HepG2 (cell line): ENCODE measurements around the gene MRPL34. TPM values are rescaled to one million over a fixed set of nuclear protein-coding genes. Genes with fewer than 3 reads are reported as not detected.

Experiments used
- ATAD3A ChIP-seq: sonication (generic); formaldehyde crosslinking; IDR thresholded peaks from 2 replicates; pipeline ENCODE4 v1.4.0; 2020; ENCODE audit warnings: missing genetic modification reagents
- CBX1 ChIP-seq: IDR thresholded peaks from one replicate; pipeline ENCODE4 v1.6.1; 2016; ENCODE audit warnings: antibody characterized with exemption, low read depth
- HES4 ChIP-seq: sonication (generic); formaldehyde crosslinking; IDR thresholded peaks from 2 replicates; pipeline ENCODE4 v1.9.0; 2021; ENCODE audit warnings: mild to moderate bottlenecking, missing genetic modification reagents, borderline replicate concordance
- MZF1 ChIP-seq: sonication (generic); formaldehyde crosslinking; IDR thresholded peaks from 2 replicates; pipeline ENCODE4 v1.8.1; 2023; ENCODE audit warnings: mild to moderate bottlenecking, missing genetic modification reagents, borderline replicate concordance
- NCOR1 ChIP-seq: fragments of 200-600 bp; sonication (generic); IDR thresholded peaks from 2 replicates; pipeline ENCODE4 v1.7.0; 2017; ENCODE audit warnings: antibody characterized with exemption, low read length, borderline replicate concordance
- NFIB ChIP-seq: sonication (generic); formaldehyde crosslinking; IDR thresholded peaks from 2 replicates; pipeline ENCODE4 v1.9.0; 2021; ENCODE audit warnings: missing genetic modification reagents, mild to moderate bottlenecking, borderline replicate concordance
- PAXIP1 ChIP-seq: sonication (generic); formaldehyde crosslinking; conservative IDR thresholded peaks from 2 replicates; pipeline ENCODE4 v1.4.0; 2020; ENCODE audit warnings: mild to moderate bottlenecking, missing genetic modification reagents, moderate library complexity
- PHB2 ChIP-seq: fragments of 450-650 bp; IDR thresholded peaks from 2 replicates; pipeline ENCODE4 v1.6.1; 2018; ENCODE audit not compliant: partially characterized antibody
- SMAD1 ChIP-seq: sonication (generic); formaldehyde crosslinking; IDR thresholded peaks from 2 replicates; pipeline ENCODE4 v1.4.0; 2020; ENCODE audit warnings: missing genetic modification reagents, low read depth, mild to moderate bottlenecking, borderline replicate concordance
- SPEN ChIP-seq: sonication (generic); formaldehyde crosslinking; IDR thresholded peaks from 2 replicates; pipeline ENCODE4 v1.5.1; 2020; ENCODE audit warnings: low read depth, mild to moderate bottlenecking, missing genetic modification reagents
- TOE1 ChIP-seq: sonication (generic); formaldehyde crosslinking; IDR thresholded peaks from 2 replicates; pipeline ENCODE4 v1.4.0; 2020; ENCODE audit warnings: mild to moderate bottlenecking, missing genetic modification reagents
- TSC22D2 ChIP-seq: sonication (generic); formaldehyde crosslinking; IDR thresholded peaks from 2 replicates; pipeline ENCODE4 v1.5.1; 2020; ENCODE audit warnings: missing genetic modification reagents, mild to moderate bottlenecking, borderline replicate concordance
- ZFP1 ChIP-seq: IDR thresholded peaks from 2 replicates; pipeline ENCODE4 v1.6.1; 2016
- ZGPAT ChIP-seq: IDR thresholded peaks from 2 replicates; pipeline ENCODE4 v1.6.1; 2016; ENCODE audit warnings: mild to moderate bottlenecking
- ZIK1 ChIP-seq: sonication (generic); formaldehyde crosslinking; IDR thresholded peaks from 2 replicates; pipeline ENCODE4 v1.5.0; 2020; ENCODE audit warnings: mild to moderate bottlenecking, low read depth, missing genetic modification reagents, borderline replicate concordance
- ZNF136 ChIP-seq: sonication (generic); formaldehyde crosslinking; IDR thresholded peaks from 2 replicates; pipeline ENCODE4 v1.8.1; 2022; ENCODE audit warnings: low read depth, mild to moderate bottlenecking, moderate library complexity, missing genetic modification reagents
- ZNF329 ChIP-seq: sonication (generic); formaldehyde crosslinking; IDR thresholded peaks from 2 replicates; pipeline ENCODE4 v1.9.0; 2021; ENCODE audit warnings: low read depth, mild to moderate bottlenecking, missing genetic modification reagents
- ZNF337 ChIP-seq: sonication (generic); formaldehyde crosslinking; IDR thresholded peaks from 2 replicates; pipeline ENCODE4 v1.5.1; 2020; ENCODE audit warnings: missing genetic modification reagents, low read depth, mild to moderate bottlenecking, borderline replicate concordance
- ZNF563 ChIP-seq: sonication (generic); formaldehyde crosslinking; IDR thresholded peaks from 2 replicates; pipeline ENCODE4 v1.8.0; 2022; ENCODE audit warnings: mild to moderate bottlenecking, moderate library complexity, missing genetic modification reagents
- ZNF570 ChIP-seq: sonication (generic); formaldehyde crosslinking; IDR thresholded peaks from 2 replicates; pipeline ENCODE4 v1.4.0; 2020; ENCODE audit warnings: mild to moderate bottlenecking, missing genetic modification reagents, borderline replicate concordance
- ZNF780A ChIP-seq: sonication (generic); formaldehyde crosslinking; IDR thresholded peaks from 2 replicates; pipeline ENCODE4 v1.8.0; 2022; ENCODE audit warnings: mild to moderate bottlenecking, missing genetic modification reagents, moderate library complexity
- ZNF841 ChIP-seq: sonication (generic); formaldehyde crosslinking; IDR thresholded peaks from 2 replicates; pipeline ENCODE4 v1.8.1; 2023; ENCODE audit warnings: missing genetic modification reagents, borderline replicate concordance
- polyA plus RNA-seq, 8 experiments: library from polyadenylated mRNA; depleted of rRNA in 3 of 8; stranded (reverse) in 7 of 8; unstranded in 1 of 8; fragments of >200 nt; fragmentation: Illumina TruSeq in 4 of 8; extraction: Trizol in 4 of 8; gene quantifications; 2 replicates each; pipeline versions ENCODE4 v1.2.1 to v1.2.3, GENCODE V29; 2011 to 2016; ENCODE audit warnings: low read depth in 4 of 8, missing spikeins in 1 of 8, mixed read lengths in 1 of 8; ENCODE audit not compliant: insufficient read depth in 1 of 8
- total RNA-seq, 5 experiments: library from RNA; depleted of rRNA; stranded (reverse); fragments of >200 nt; fragmentation: Illumina TruSeq; extraction: Trizol; gene quantifications; 2 replicates each; pipeline ENCODE4 v1.2.3, GENCODE V29; 2016; ENCODE audit warnings: low read depth in 1 of 5

Gene MRPL34
- total and polyA plus RNA-seq, 2 of the 13 experiments (the other 11 are each of a cell fraction or from before 2014, with no cell fraction given), result 74.0 to 77.3 TPM

- TF ChIP-seq ZNF563 (CRISPR knock-in tag) (peak; percentile 92), PAXIP1 (CRISPR knock-in tag) (no peak), SMAD1 (CRISPR knock-in tag) (no peak), NFIB (CRISPR knock-in tag) (0 out of 2 replicates have a peak, but pooled peaks have one; percentile 25), MZF1 (CRISPR knock-in tag) (0 out of 2 replicates have a peak, but pooled peaks have one; percentile 30), ATAD3A (CRISPR knock-in tag) (no peak), TSC22D2 (CRISPR knock-in tag) (no peak), ZNF780A (CRISPR knock-in tag) (no peak), ZGPAT (CRISPR knock-in tag) (no peak; the same call in 1 of the 2 replicates), ZNF841 (CRISPR knock-in tag) (no peak), ZIK1 (CRISPR knock-in tag) (no peak), SPEN (CRISPR knock-in tag) (peak; percentile 60), CBX1 (no peak), ZFP1 (CRISPR knock-in tag) (no peak), ZNF570 (CRISPR knock-in tag) (0 out of 2 replicates have a peak, but pooled peaks have one; percentile 79), ZNF136 (CRISPR knock-in tag) (no peak), PHB2 (no peak), NCOR1 (no peak; the same call in 1 of the 2 replicates), TOE1 (no peak), HES4 (peak; percentile 94; the same call in 1 of the 2 replicates), ZNF329 (no peak), ZNF337 (CRISPR knock-in tag) (no peak)
These were observed 3.7 kb downstream of the MRPL34 start, which contains the start of gene DDA1 (continued) for GRCh38 chr19:17309198-17309964.
